Stimulated activated CD4-positive, alpha-beta T cell treated with anti-CD3 and anti-CD28 coated beads, TNF-alpha, amount 100 ng/mL, for 24 hours (primary cell): ENCODE measurements around the gene OARD1.
A peak's percentile ranks its signal among the peaks of the same experiment; 100 is the strongest.

Source experiments
- DNase-seq, 3 experiments: peaks; one replicate each; pipeline ENCODE4 v3.0.0-alpha.2; 2020; ENCODE audit warnings: low read depth in 3 of 3

Gene OARD1

GRCh38 chr6:41074692-41075436 is 2.7 kb upstream of the OARD1 start:
- no peak for DNase-seq

- DNase-seq, result no peak
Measured at GRCh38 chr6:41073968-41074691, 2.0 kb upstream of the OARD1 start.

GRCh38 chr6:41073203-41073967 is 1.2 kb upstream of the OARD1 start:
- DNase-seq, result peak; percentile 58 to 82 (median 62)

GRCh38 chr6:41072836-41073202 is 663 bp upstream of the OARD1 start, which contains the start of gene NFYA:
NFYA (plus strand) TSS chr6:41072974; CDS start chr6:41079090, 6,116 bp downstream.
- peak in 1 of 3 experiments; percentile 100 for DNase-seq

GRCh38 chr6:41071501-41071922 is 644 bp downstream of the OARD1 start:
- peak in 1 of 3 experiments; percentile 67 for DNase-seq

GRCh38 chr6:41066867-41067304 is 5.3 kb downstream of the OARD1 start:
- peak; percentile 27 to 49 (median 41) for DNase-seq

GRCh38 chr6:41065550-41066026 is 6.6 kb downstream of the OARD1 start:
- DNase-seq, result no peak

- DNase-seq, result no peak
Measured at GRCh38 chr6:41064841-41065240, 7.3 kb downstream of the OARD1 start.

GRCh38 chr6:41063884-41064285 is 8.3 kb downstream of the OARD1 start:
- no peak for DNase-seq

GRCh38 chr6:41062056-41062455 is 10.1 kb downstream of the OARD1 start:
- DNase-seq, result no peak

- DNase-seq, result no peak
Measured at GRCh38 chr6:41061196-41061726, 10.9 kb downstream of the OARD1 start.

- no peak for DNase-seq
Measured at GRCh38 chr6:41059556-41059955, 12.6 kb downstream of the OARD1 start.

- DNase-seq, result no peak
Measured at GRCh38 chr6:41058783-41059181, 13.4 kb downstream of the OARD1 start.

- DNase-seq, result no peak
Measured at GRCh38 chr6:41056768-41057490, 15.2 kb downstream of the OARD1 start.

GRCh38 chr6:41055149-41055548 is 17.0 kb downstream of the OARD1 start:
- DNase-seq, result no peak

- no peak for DNase-seq
Measured at GRCh38 chr6:41054511-41054910, 17.6 kb downstream of the OARD1 start.

GRCh38 chr6:41053041-41053440 is 19.1 kb downstream of the OARD1 start, which contains the start of gene APOBEC2:
APOBEC2 (plus strand) TSS chr6:41053202; CDS start chr6:41053348, 146 bp downstream.
- DNase-seq, result no peak

GRCh38 chr6:41051873-41052272 is 20.3 kb downstream of the OARD1 start:
- no peak for DNase-seq

GRCh38 chr6:41050536-41050935 is 21.6 kb downstream of the OARD1 start:
- no peak for DNase-seq

GRCh38 chr6:41049955-41050354 is 22.2 kb downstream of the OARD1 start:
- no peak for DNase-seq

- no peak for DNase-seq
Measured at GRCh38 chr6:41049521-41049920, 22.6 kb downstream of the OARD1 start.
